ENCODE data around the gene GPR137B. TPM values are rescaled to one million over a fixed set of nuclear protein-coding genes. Genes with fewer than 3 reads are reported as not detected.

Gene GPR137B
- total RNA-seq, 1 experiment from 2014 or later = 11.4 TPM

- ChIA-PET RAD21 (ENCODE audit: low non-redundant PET in 1 of 2, low total read pairs in 2 of 2, uncharacterized antibody in 2 of 2, unreplicated experiment in 2 of 2) (interaction anchor here in 1 of 2 experiments (0.6 kb wide), 1 partner anchor 926 kb away, joined by 3 read pairs; no protein-coding TSS in a partner anchor), CTCF (no interaction called here), POLR2A (no interaction called here)
- Histone ChIP-seq H3K36me3 (ENCODE audit: control insufficient read depth in 1 of 2, insufficient read depth in 2 of 2, low read length in 2 of 2) (no peaks in the 10 kb centered on the region), H3K79me2 (ENCODE audit: insufficient read depth, low read length) (no peaks in the 10 kb centered on the region), H3K9me3 (ENCODE audit: control insufficient read depth in 1 of 2, insufficient read depth in 1 of 2, low read depth in 1 of 2, low read length in 2 of 2) (no peaks in the 10 kb centered on the region), H3K27ac (ENCODE audit: low read depth, low read length) (no peak overlapping the region), H2AFZ (ENCODE audit: low read depth, low read length, poor library complexity, severe bottlenecking) (no peak overlapping the region), H3K4me2 (ENCODE audit: low read length) (no peak overlapping the region), H3K4me1 (ENCODE audit: control insufficient read depth in 1 of 2, insufficient read depth in 2 of 2, low read length in 2 of 2) (no peaks in the 10 kb centered on the region), H3K9me2 (ENCODE audit: insufficient read depth) (no peaks in the 10 kb centered on the region), H3K4me3 (replicated peaks in 1 of 2; ENCODE audit: low read depth in 1 of 2, low read length in 2 of 2) (no peak overlapping the region), H3K9ac (ENCODE audit: low read length) (no peak overlapping the region), H4K20me1 (ENCODE audit: insufficient read depth) (no peaks in the 10 kb centered on the region), H3K27me3 (ENCODE audit: insufficient read depth, low read length) (no peaks in the 10 kb centered on the region)
- DNase-seq (ENCODE audit: low read depth, low spot score) = no peak
- BruUV-seq (replicated peaks) = no TSS peak
- intact Hi-C loops (cut with micrococcal nuclease) = no loop called here
- ATAC-seq = no peak
- TF ChIP-seq RAD21 (IDR thresholded peaks at IDR 0.05; ENCODE audit: low read depth) (no peak), ZNF274 (IDR thresholded peaks at IDR 0.05; ENCODE audit: low read depth, low read length) (no peak), POLR2A (IDR thresholded peaks at IDR 0.05; ENCODE audit: borderline replicate concordance, extremely low read depth, insufficient read depth, insufficient read length) (no peak), EZH2phosphoT487 (IDR thresholded peaks at IDR 0.05; ENCODE audit: borderline replicate concordance) (no peak), EZH2 (IDR thresholded peaks at IDR 0.05) (no peak), REST (IDR thresholded peaks at IDR 0.05; ENCODE audit: low read depth) (no peak), EGR1 (IDR thresholded peaks at IDR 0.05; ENCODE audit: low read depth) (no peak), MAX (IDR thresholded peaks at IDR 0.05) (no peak)
Observed at GRCh38 chr1:236242568-236242967, 100.2 kb downstream of the GPR137B start.

All from HCT116 (cell line).